CD14-positive monocyte (primary cell): ENCODE data around the gene C1QA. TPM values are rescaled to one million over a fixed set of nuclear protein-coding genes. Genes with fewer than 3 reads are reported as not detected.

Experiments used
- DNase-seq, 3 donors: peaks; one replicate each; pipeline ENCODE4 v3.0.0-alpha.2; 2011 to 2022
- H2AFZ ChIP-seq: 2 replicates; pipeline ENCODE4 v1.6.0; 2012; ENCODE audit warnings: mild to moderate bottlenecking, low read depth, low read length, inconsistent platforms; ENCODE audit not compliant: insufficient read depth, poor library complexity, severe bottlenecking
- H3K27ac ChIP-seq, 2 donors: 1 replicate in 1 of 2; 2 replicates in 1 of 2; pipeline ENCODE4 v1.5.1; 2012 to 2013; ENCODE audit warnings: low read length in 2 of 2, control low read depth in 1 of 2, inconsistent platforms in 1 of 2, low read depth in 1 of 2, mild to moderate bottlenecking in 1 of 2
- H3K27me3 ChIP-seq, 2 donors: one replicate each; pipeline versions ENCODE4 v1.6.0 to v1.6.1; 2011 to 2013; ENCODE audit warnings: low read length in 2 of 2; ENCODE audit not compliant: control insufficient read depth in 2 of 2, insufficient read depth in 2 of 2
- H3K36me3 ChIP-seq, 2 donors: replicated peaks in 1 of 2; 1 replicate in 1 of 2; 2 replicates in 1 of 2; pipeline versions ENCODE4 v1.5.1 to v1.6.1; 2012 to 2013; ENCODE audit warnings: low read length in 2 of 2, control low read depth in 1 of 2, inconsistent platforms in 1 of 2, mild to moderate bottlenecking in 1 of 2; ENCODE audit not compliant: insufficient read depth in 2 of 2, control insufficient read depth in 1 of 2
- H3K4me1 ChIP-seq, 2 donors: 1 replicate in 1 of 2; 2 replicates in 1 of 2; pipeline versions ENCODE4 v1.5.1 to v1.6.1; 2012 to 2013; ENCODE audit warnings: low read length in 2 of 2, control low read depth in 1 of 2, inconsistent platforms in 1 of 2, mild to moderate bottlenecking in 1 of 2, moderate library complexity in 1 of 2; ENCODE audit not compliant: insufficient read depth in 2 of 2, control insufficient read depth in 1 of 2
- H3K4me2 ChIP-seq: replicated peaks from 2 replicates; pipeline ENCODE3; 2012; ENCODE audit warnings: low read length, moderate library complexity, mild to moderate bottlenecking; ENCODE audit not compliant: poor library complexity, severe bottlenecking; ENCODE audit errors: extremely low read depth
- H3K4me3 ChIP-seq, 3 experiments: fragments of 200-600 bp in 1 of 3; sonication (generic) in 1 of 3; replicated peaks in 1 of 3; 1 replicate in 2 of 3; 2 replicates in 1 of 3; pipeline ENCODE4 v1.5.1; 2011 to 2013; ENCODE audit warnings: low read length in 3 of 3, mild to moderate bottlenecking in 3 of 3, control low read depth in 2 of 3, low read depth in 2 of 3, inconsistent platforms in 1 of 3, moderate library complexity in 1 of 3
- H3K79me2 ChIP-seq: 2 replicates; pipeline ENCODE4 v1.6.0; 2012; ENCODE audit warnings: mild to moderate bottlenecking, control low read depth, inconsistent platforms, low read length, moderate library complexity; ENCODE audit not compliant: insufficient read depth
- H3K9ac ChIP-seq: 2 replicates; pipeline ENCODE4 v1.6.0; 2017; ENCODE audit warnings: low read length, mild to moderate bottlenecking; ENCODE audit not compliant: insufficient read depth, poor library complexity, severe bottlenecking
- H3K9me3 ChIP-seq, 2 donors: replicated peaks in 1 of 2; 1 replicate in 1 of 2; 2 replicates in 1 of 2; pipeline versions ENCODE4 v1.5.1 to v1.6.1; 2012 to 2013; ENCODE audit warnings: low read length in 2 of 2, control low read depth in 1 of 2; ENCODE audit not compliant: control insufficient read depth in 1 of 2, insufficient read depth in 1 of 2
- H4K20me1 ChIP-seq: 2 replicates; pipeline ENCODE4 v1.6.0; 2012; ENCODE audit warnings: mild to moderate bottlenecking, low read length, control low read depth, moderate library complexity; ENCODE audit not compliant: insufficient read depth
- H3K27ac Mint-ChIP-seq, 7 donors: one replicate each; pipeline ENCODE4 v1.8.0; 2020; ENCODE audit warnings: mild to moderate bottlenecking in 7 of 7, mixed read lengths in 7 of 7, moderate library complexity in 6 of 7, inconsistent platforms in 2 of 7
- H3K27me3 Mint-ChIP-seq, 3 donors: one replicate each; pipeline ENCODE4 v1.8.0; 2021 to 2022; ENCODE audit warnings: low read depth in 3 of 3, mild to moderate bottlenecking in 3 of 3, mixed read lengths in 3 of 3, moderate library complexity in 3 of 3, inconsistent platforms in 1 of 3
- H3K36me3 Mint-ChIP-seq, 2 donors: one replicate each; pipeline ENCODE4 v1.8.0; 2020; ENCODE audit warnings: mixed read lengths in 2 of 2, inconsistent platforms in 1 of 2, mild to moderate bottlenecking in 1 of 2
- H3K4me1 Mint-ChIP-seq: one replicate; pipeline ENCODE4 v1.8.0; 2020; ENCODE audit warnings: mild to moderate bottlenecking, mixed read lengths
- H3K4me3 Mint-ChIP-seq, 2 donors: one replicate each; pipeline ENCODE4 v1.8.0; 2020; ENCODE audit warnings: mild to moderate bottlenecking in 2 of 2, mixed read lengths in 2 of 2, moderate library complexity in 1 of 2
- H3K9me3 Mint-ChIP-seq, 7 donors: one replicate each; pipeline ENCODE4 v1.8.0; 2020 to 2022; ENCODE audit warnings: mixed read lengths in 7 of 7, mild to moderate bottlenecking in 6 of 7, moderate library complexity in 6 of 7, inconsistent platforms in 2 of 7
- WGBS: methylation state at CpG from one replicate; pipeline ENCODE4 v1.1.5; 2013; ENCODE audit warnings: missing lambda C conversion rate; ENCODE audit not compliant: insufficient coverage; 5-methylcytosine and 5-hydroxymethylcytosine counted together
- intact Hi-C, 2 donors: fragments of 100-400 bp; cut with micrococcal nuclease; formaldehyde crosslinking; loops; one replicate each; pipeline versions ENCODE4 v1.15.0 to v1.15.1; 2023
- polyA plus RNA-seq, 3 donors: library from polyadenylated mRNA; depleted of rRNA in 1 of 3; unstranded in 2 of 3; stranded (reverse) in 1 of 3; fragments of 300-500 nt in 2 of 3; fragments of >200 nt in 1 of 3; fragmentation: Illumina TruSeq in 2 of 3; gene quantifications; 1 replicate in 2 of 3; 2 replicates in 1 of 3; pipeline ENCODE4 v1.2.3, GENCODE V29; 2012 to 2021
- TF ChIP-seq, protein P1 (sequence below): fragments of 200-600 bp; IDR thresholded peaks from one replicate; pipeline ENCODE4 v1.8.0; 2022; ENCODE audit warnings: antibody characterized with exemption, mild to moderate bottlenecking

The C1QA gene
- polyA plus RNA-seq, 3 donors, result 14.5 to 19.6 (median 16.3) TPM

DNA sequence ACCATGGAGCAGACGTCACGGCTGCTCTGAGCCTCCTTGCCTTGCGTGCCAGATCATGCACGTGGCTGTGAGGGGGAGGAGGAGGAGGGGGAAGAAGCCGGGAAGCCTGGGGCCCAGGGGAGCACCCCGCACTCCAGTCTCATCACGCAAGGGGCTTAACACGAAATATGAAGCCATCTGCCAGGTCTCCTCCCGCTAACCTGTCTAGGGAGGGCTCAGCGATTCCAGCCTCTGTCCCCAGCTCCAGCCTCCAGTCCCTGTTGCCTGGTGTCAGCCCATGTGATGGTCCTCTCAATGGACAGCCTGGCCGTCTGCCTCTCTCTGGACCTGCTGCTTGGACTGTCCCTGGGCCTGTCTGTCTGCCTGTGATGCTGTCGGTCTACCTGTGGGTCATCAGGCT is 22.5 kb upstream of the C1QA start:
- Histone ChIP-seq H3K4me3 (no peak overlapping the region), H4K20me1 (no peaks in the 10 kb centered on the region), H3K4me1 (no peaks in the 10 kb centered on the region), H2AFZ (no peak overlapping the region), H3K27ac (no peak overlapping the region), H3K9me3 (no peaks in the 10 kb centered on the region), H3K4me2 (no peak overlapping the region), H3K79me2 (no peaks in the 10 kb centered on the region), H3K9ac (no peak overlapping the region), H3K27me3 (peaks cover 0 to 7% of the 10 kb centered on the region in 2 donors), H3K36me3 (no peaks in the 10 kb centered on the region)
- H3K4me1 Mint-ChIP-seq, result no peaks in the 10 kb centered on the region
- H3K4me3 Mint-ChIP-seq, result no peak overlapping the region
- intact Hi-C loops, result no loop called here
- 54% methylated on average over 9 of the region's 12 CpGs for WGBS
- H3K27me3 Mint-ChIP-seq, result peaks cover 9 to 22% (median 21%) of the 10 kb centered on the region in 3 donors
- TF ChIP-seq, protein P1, sequence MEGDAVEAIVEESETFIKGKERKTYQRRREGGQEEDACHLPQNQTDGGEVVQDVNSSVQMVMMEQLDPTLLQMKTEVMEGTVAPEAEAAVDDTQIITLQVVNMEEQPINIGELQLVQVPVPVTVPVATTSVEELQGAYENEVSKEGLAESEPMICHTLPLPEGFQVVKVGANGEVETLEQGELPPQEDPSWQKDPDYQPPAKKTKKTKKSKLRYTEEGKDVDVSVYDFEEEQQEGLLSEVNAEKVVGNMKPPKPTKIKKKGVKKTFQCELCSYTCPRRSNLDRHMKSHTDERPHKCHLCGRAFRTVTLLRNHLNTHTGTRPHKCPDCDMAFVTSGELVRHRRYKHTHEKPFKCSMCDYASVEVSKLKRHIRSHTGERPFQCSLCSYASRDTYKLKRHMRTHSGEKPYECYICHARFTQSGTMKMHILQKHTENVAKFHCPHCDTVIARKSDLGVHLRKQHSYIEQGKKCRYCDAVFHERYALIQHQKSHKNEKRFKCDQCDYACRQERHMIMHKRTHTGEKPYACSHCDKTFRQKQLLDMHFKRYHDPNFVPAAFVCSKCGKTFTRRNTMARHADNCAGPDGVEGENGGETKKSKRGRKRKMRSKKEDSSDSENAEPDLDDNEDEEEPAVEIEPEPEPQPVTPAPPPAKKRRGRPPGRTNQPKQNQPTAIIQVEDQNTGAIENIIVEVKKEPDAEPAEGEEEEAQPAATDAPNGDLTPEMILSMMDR, result no peak
- no peaks in the 10 kb centered on the region for H3K36me3 Mint-ChIP-seq
- DNase-seq, result no peak
- H3K9me3 Mint-ChIP-seq, result no peaks in the 10 kb centered on the region
- H3K27ac Mint-ChIP-seq, result no peak overlapping the region

DNA sequence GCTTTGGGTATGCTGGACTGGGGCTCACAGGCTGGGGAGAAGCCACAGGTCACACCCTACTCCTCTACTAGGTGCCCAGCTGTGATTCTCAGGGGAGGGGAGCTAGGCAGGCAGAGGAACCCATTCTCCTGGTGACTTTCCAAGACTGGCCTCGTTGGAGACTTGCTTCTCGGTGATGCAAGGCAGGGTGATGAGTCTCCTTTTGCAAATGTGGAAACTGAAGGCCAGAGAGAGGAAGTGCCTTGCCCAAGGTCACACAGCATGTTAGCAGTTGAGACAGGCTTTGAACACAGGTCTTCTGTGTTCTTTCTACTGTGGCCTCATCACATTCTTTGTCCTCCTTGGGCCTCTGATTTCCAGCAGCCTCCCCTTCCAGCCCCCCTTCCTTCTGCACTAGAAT is 20.5 kb upstream of the C1QA start:
- Mint-ChIP-seq H3K27ac (no peak overlapping the region), H3K27me3 (peaks cover 14 to 22% (median 21%) of the 10 kb centered on the region in 3 donors), H3K36me3 (no peaks in the 10 kb centered on the region), H3K4me1 (peaks cover 6% of the 10 kb centered on the region), H3K4me3 (no peak overlapping the region), H3K9me3 (no peaks in the 10 kb centered on the region)
- H3K4me3 ChIP-seq, result no peak overlapping the region
- TF ChIP-seq, protein P1, result no peak
- H2AFZ ChIP-seq, result no peak overlapping the region
- no peaks in the 10 kb centered on the region for H3K79me2 ChIP-seq
- H3K36me3 ChIP-seq, result no peaks in the 10 kb centered on the region
- intact Hi-C loops, result no loop called here
- no peak overlapping the region for H3K9ac ChIP-seq
- 51% methylated on average over 2 of the region's 2 CpGs for WGBS
- no peak overlapping the region for H3K4me2 ChIP-seq
- no peaks in the 10 kb centered on the region for H4K20me1 ChIP-seq
- H3K27ac ChIP-seq, result no peak overlapping the region
- peaks cover 0 to 7% of the 10 kb centered on the region in 2 donors for H3K27me3 ChIP-seq
- H3K4me1 ChIP-seq, result no peaks in the 10 kb centered on the region
- H3K9me3 ChIP-seq, result no peaks in the 10 kb centered on the region
- DNase-seq, result no peak
